ENCODE measurements around the gene XPO4. TPM values are rescaled to one million over a fixed set of nuclear protein-coding genes. Genes with fewer than 3 reads are reported as not detected.

The XPO4 gene
- total RNA-seq, 1 experiment from 2014 or later, result 34.1 TPM

GRCh38 chr13:20824762-20825476 is 77.6 kb downstream of the XPO4 start:
- WGBS (ENCODE audit: extremely low coverage, insufficient read length, low lambda C conversion rate), result no CpG with 5 or more reads among the region's 5 CpGs
- Histone ChIP-seq H2AFZ (ENCODE audit: low read length) (no peak overlapping the region), H3K4ac (ENCODE audit: low read depth, low read length) (no peak overlapping the region), H3K18ac (ENCODE audit: insufficient read length, low read depth, low read length) (no peak overlapping the region), H3K23ac (ENCODE audit: insufficient read length, low read depth, low read length) (no peak overlapping the region), H2AK5ac (ENCODE audit: insufficient read length, low read length) (no peak overlapping the region), H2BK12ac (ENCODE audit: insufficient read length, low read depth, low read length) (no peak overlapping the region), H3K4me1 (ENCODE audit: insufficient read depth, low read length) (peaks cover 2% of the 10 kb centered on the region; the same call in 1 of the 2 replicates), H3T11ph (ENCODE audit: low read length) (no peak overlapping the region), H3K23me2 (ENCODE audit: insufficient read length, low read depth, low read length, poor library complexity, severe bottlenecking) (no peaks in the 10 kb centered on the region), H2BK15ac (ENCODE audit: low read depth, low read length) (no peak overlapping the region), H3K14ac (ENCODE audit: insufficient read depth, low read length) (no peak overlapping the region), H4K91ac (ENCODE audit: insufficient read length, low read depth, low read length) (no peak overlapping the region), H2BK20ac (ENCODE audit: low read depth, low read length, poor library complexity, severe bottlenecking) (no peak overlapping the region), H3K4me2 (ENCODE audit: insufficient read depth, insufficient read length, low read length) (no peak overlapping the region), H4K8ac (replicated peaks; ENCODE audit: insufficient read length, low read depth, low read length) (no peak overlapping the region), H3K56ac (ENCODE audit: insufficient read length, low read depth, low read length) (no peak overlapping the region), H3K27me3 (ENCODE audit: insufficient read depth, low read length) (no peaks in the 10 kb centered on the region), H2BK5ac (ENCODE audit: insufficient read length, low read length) (no peak overlapping the region), H3K27ac (ENCODE audit: insufficient read length, low read depth, low read length) (no peak overlapping the region), H3K79me1 (ENCODE audit: insufficient read depth, low read depth, low read length, poor library complexity, severe bottlenecking) (no peaks in the 10 kb centered on the region), H3K79me2 (ENCODE audit: insufficient read depth, low read length) (no peaks in the 10 kb centered on the region; the same call in 1 of the 2 replicates), H2BK120ac (ENCODE audit: low read depth, low read length, poor library complexity, severe bottlenecking) (no peak overlapping the region), H3K9me3 (ENCODE audit: control insufficient read depth, low read depth, low read length) (no peaks in the 10 kb centered on the region), H4K20me1 (ENCODE audit: control insufficient read depth, insufficient read depth, insufficient read length) (no peaks in the 10 kb centered on the region), H3K9ac (ENCODE audit: extremely low read depth, insufficient read length, low read length) (no peak overlapping the region), H4K5ac (ENCODE audit: insufficient read length, low read depth, low read length) (no peak overlapping the region)
- no peaks in the 10 kb centered on the region for H3K27me3 Mint-ChIP-seq (ENCODE audit: low read depth)
- DNase-seq, result no peak
- H3K36me3 Mint-ChIP-seq (ENCODE audit: insufficient read depth in 1 of 3, low read depth in 3 of 3), result peaks cover 3 to 5% (median 4%) of the 10 kb centered on the region in 3 experiments; a peak in 4 of 7 replicates
- no peak overlapping the region for H3K4me3 Mint-ChIP-seq
- peaks cover 10 to 21% of the 10 kb centered on the region in 2 experiments for H3K4me1 Mint-ChIP-seq
- no peak for TF ChIP-seq CTCF (conservative IDR thresholded peaks at IDR 0.05)
- peak overlapping the region in 1 of 3 experiments; percentile 9; a peak in 2 of 7 replicates for H3K27ac Mint-ChIP-seq
- H3K9me3 Mint-ChIP-seq, result no peaks in the 10 kb centered on the region

Measured in H9 (cell line).